Glutamatergic neuron (in vitro differentiated cells): Measurements from ENCODE around the gene RPE65. TPM values are rescaled to one million over a fixed set of nuclear protein-coding genes. Genes with fewer than 3 reads are reported as not detected.

Source experiments
- DNase-seq: peaks from one replicate; pipeline ENCODE4 v3.0.0; 2022
- H3K27ac Mint-ChIP-seq: one replicate; pipeline ENCODE4 v1.8.0; 2020; ENCODE audit warnings: mild to moderate bottlenecking, mixed read lengths, inconsistent platforms; ENCODE audit not compliant: unreplicated experiment
- H3K27me3 Mint-ChIP-seq: one replicate; pipeline ENCODE4 v1.8.0; 2020; ENCODE audit warnings: mild to moderate bottlenecking, moderate library complexity, mixed read lengths, inconsistent platforms; ENCODE audit not compliant: unreplicated experiment
- H3K36me3 Mint-ChIP-seq: one replicate; pipeline ENCODE4 v1.8.0; 2020; ENCODE audit warnings: mild to moderate bottlenecking, mixed read lengths, inconsistent platforms; ENCODE audit not compliant: unreplicated experiment
- H3K4me1 Mint-ChIP-seq: one replicate; pipeline ENCODE4 v1.8.0; 2020; ENCODE audit warnings: mild to moderate bottlenecking, low read depth, mixed read lengths, inconsistent platforms; ENCODE audit not compliant: unreplicated experiment
- H3K4me3 Mint-ChIP-seq: one replicate; pipeline ENCODE4 v1.8.0; 2020; ENCODE audit warnings: mild to moderate bottlenecking, mixed read lengths, inconsistent platforms; ENCODE audit not compliant: unreplicated experiment
- H3K9me3 Mint-ChIP-seq: one replicate; pipeline ENCODE4 v1.8.0; 2020; ENCODE audit warnings: mild to moderate bottlenecking, moderate library complexity, mixed read lengths, inconsistent platforms; ENCODE audit not compliant: unreplicated experiment
- CTCF ChIP-seq: fragments of 200-600 bp; sonication (generic); IDR thresholded peaks from one replicate; pipeline ENCODE4 v1.5.0; 2021; ENCODE audit not compliant: partially characterized antibody, unreplicated experiment
- total RNA-seq: library from RNA; stranded (reverse); fragmentation: NEBNext Ultra II Directional; extraction: Animal tissue kit (Norgen Biotek cat#: 25700); gene quantifications from one replicate; pipeline ENCODE4 v1.2.1, GENCODE V29; 2021; ENCODE audit not compliant: unreplicated experiment

The RPE65 gene
- total RNA-seq, 1 donor from 2014 or later: not detected

DNA sequence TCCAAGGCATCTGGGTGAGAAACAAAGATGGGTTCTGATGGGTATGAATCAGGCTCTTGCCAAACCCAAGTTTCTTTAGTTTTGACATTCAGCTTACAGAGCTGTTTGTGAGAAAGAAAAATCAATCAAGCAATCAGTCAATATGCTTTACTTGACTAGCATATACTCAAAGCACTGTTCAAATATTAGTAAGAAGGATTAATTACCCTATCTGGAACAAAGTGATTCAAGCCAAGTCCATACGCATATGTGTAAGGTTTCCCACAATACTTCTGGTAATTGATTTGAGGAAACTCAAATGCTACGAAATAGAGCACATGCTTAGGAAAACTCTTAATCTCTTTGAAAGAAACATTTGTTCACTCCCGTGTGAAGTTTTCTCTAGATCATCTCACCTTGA is 18.7 kb downstream of the RPE65 start:
- H3K27ac Mint-ChIP-seq: no peak overlapping the region
- no peaks in the 10 kb centered on the region for H3K27me3 Mint-ChIP-seq
- no peak overlapping the region for H3K4me3 Mint-ChIP-seq
- H3K36me3 Mint-ChIP-seq: no peaks in the 10 kb centered on the region
- no peaks in the 10 kb centered on the region for H3K4me1 Mint-ChIP-seq
- H3K9me3 Mint-ChIP-seq: no peaks in the 10 kb centered on the region
- TF ChIP-seq CTCF: no peak
- DNase-seq: no peak

- TF ChIP-seq CTCF: no peak
- H3K4me3 Mint-ChIP-seq: no peak overlapping the region
- no peak overlapping the region for H3K27ac Mint-ChIP-seq
- DNase-seq: no peak
- H3K9me3 Mint-ChIP-seq: no peaks in the 10 kb centered on the region
- H3K4me1 Mint-ChIP-seq: no peaks in the 10 kb centered on the region
- no peaks in the 10 kb centered on the region for H3K27me3 Mint-ChIP-seq
- H3K36me3 Mint-ChIP-seq: no peaks in the 10 kb centered on the region
Measured at GRCh38 chr1:68429233-68429808, 20.4 kb downstream of the RPE65 start.

- no peaks in the 10 kb centered on the region for H3K4me1 Mint-ChIP-seq
- H3K4me3 Mint-ChIP-seq: no peak overlapping the region
- no peaks in the 10 kb centered on the region for H3K27me3 Mint-ChIP-seq
- no peaks in the 10 kb centered on the region for H3K9me3 Mint-ChIP-seq
- H3K36me3 Mint-ChIP-seq: no peaks in the 10 kb centered on the region
- TF ChIP-seq CTCF: no peak
- no peak overlapping the region for H3K27ac Mint-ChIP-seq
- DNase-seq: no peak
Measured at GRCh38 chr1:68426594-68426993, 23.2 kb downstream of the RPE65 start.

GRCh38 chr1:68421350-68421749 is 28.4 kb downstream of the RPE65 start:
- Mint-ChIP-seq H3K27me3 (no peaks in the 10 kb centered on the region), H3K4me3 (no peak overlapping the region), H3K4me1 (no peaks in the 10 kb centered on the region), H3K9me3 (no peaks in the 10 kb centered on the region), H3K36me3 (no peaks in the 10 kb centered on the region), H3K27ac (no peak overlapping the region)
- DNase-seq: no peak
- TF ChIP-seq CTCF: no peak

- H3K4me1 Mint-ChIP-seq: no peaks in the 10 kb centered on the region
- H3K9me3 Mint-ChIP-seq: no peaks in the 10 kb centered on the region
- no peaks in the 10 kb centered on the region for H3K36me3 Mint-ChIP-seq
- H3K27ac Mint-ChIP-seq: no peak overlapping the region
- H3K4me3 Mint-ChIP-seq: no peak overlapping the region
- no peak for DNase-seq
- TF ChIP-seq CTCF: no peak
- H3K27me3 Mint-ChIP-seq: peaks cover 3% of the 10 kb centered on the region
Measured at GRCh38 chr1:68409426-68409825, 40.3 kb downstream of the RPE65 start.
